Vagina (tissue), 2 donors: ENCODE measurements around the gene IST1. TPM values are rescaled to one million over a fixed set of nuclear protein-coding genes. Genes with fewer than 3 reads are reported as not detected.

Experiments
- DNase-seq, 2 donors: peaks; one replicate each; pipeline ENCODE4 v3.0.0-alpha.2; 2017; ENCODE audit errors: extremely low spot score in 2 of 2
- H3K27ac ChIP-seq: fragments of 200-600 bp; sonication (generic); one replicate; pipeline ENCODE4 v1.5.1; 2019
- H3K27me3 ChIP-seq: fragments of 200-600 bp; sonication (generic); one replicate; pipeline ENCODE4 v1.5.1; 2019
- H3K36me3 ChIP-seq, 2 donors: fragments of 200-600 bp; sonication (generic); one replicate each; pipeline ENCODE4 v1.5.1; 2017 to 2019
- H3K4me1 ChIP-seq: fragments of 200-600 bp; sonication (generic); one replicate; pipeline ENCODE4 v1.5.1; 2019
- H3K4me3 ChIP-seq, 2 donors: fragments of 200-600 bp; sonication (generic); 1 replicate in 1 of 2; 2 replicates in 1 of 2; pipeline ENCODE4 v1.5.1; 2016 to 2019
- H3K9me3 ChIP-seq: fragments of 200-600 bp; sonication (generic); one replicate; pipeline ENCODE4 v1.5.1; 2019
- POLR2A ChIP-seq, 2 donors: fragments of 450-650 bp; IDR thresholded peaks; one replicate each; pipeline ENCODE4 v1.6.1; 2017; ENCODE audit warnings: antibody characterized with exemption in 2 of 2, mild to moderate bottlenecking in 2 of 2, moderate library complexity in 2 of 2
- POLR2AphosphoS5 ChIP-seq, 2 donors: sonication (generic); formaldehyde crosslinking; IDR thresholded peaks; one replicate each; pipeline ENCODE4 v1.9.0; 2017; ENCODE audit warnings: antibody characterized with exemption in 2 of 2, mild to moderate bottlenecking in 2 of 2, low read depth in 1 of 2; ENCODE audit not compliant: insufficient read depth in 1 of 2
- intact Hi-C: fragments of 100-400 bp; cut with DNase I; formaldehyde crosslinking; loops from one replicate; pipeline ENCODE4 v1.15.1; 2023
- total RNA-seq: library from RNA; depleted of rRNA; stranded (reverse); fragments of >200 nt; gene quantifications from one replicate; pipeline ENCODE4 v1.2.3, GENCODE V29; 2016
- TF ChIP-seq, protein P1 (sequence below), 3 experiments: fragments of 450-650 bp in 2 of 3; fragments of 200-600 bp in 1 of 3; sonication (generic) in 1 of 3; IDR thresholded peaks; one replicate each; pipeline ENCODE4 v1.5.1; 2017 to 2019; ENCODE audit warnings: antibody characterized with exemption in 3 of 3, mild to moderate bottlenecking in 2 of 3, moderate library complexity in 2 of 3

The IST1 gene
- total RNA-seq, 1 donor from 2014 or later = 159 TPM

DNA sequence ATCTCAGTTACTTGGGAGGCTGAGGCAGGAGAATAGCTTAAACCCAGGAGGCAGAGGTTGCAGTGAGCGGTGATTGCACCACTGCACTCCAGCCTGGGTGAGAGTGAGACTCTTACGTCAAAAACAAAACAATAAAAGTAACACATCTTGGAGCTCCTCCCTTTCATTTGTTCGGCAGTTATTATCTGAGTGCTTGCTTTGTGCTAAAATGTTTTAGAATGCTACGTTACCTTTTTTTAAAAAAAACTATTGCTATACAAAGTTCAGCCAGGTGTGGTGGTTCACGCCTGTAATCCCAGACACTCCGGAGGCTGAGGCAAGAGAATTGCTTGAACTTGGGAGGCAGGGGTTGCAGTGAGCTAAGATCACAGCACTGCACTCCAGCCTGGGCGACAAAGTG is 15.8 kb downstream of the IST1 start:
- Histone ChIP-seq H3K4me1 (peaks cover 52% of the 10 kb centered on the region), H3K27me3 (no peaks in the 10 kb centered on the region), H3K9me3 (no peaks in the 10 kb centered on the region), H3K4me3 (no peak overlapping the region), H3K36me3 (peaks cover 0 to 9% of the 10 kb centered on the region in 2 donors), H3K27ac (no peak overlapping the region)
- DNase-seq = no peak
- intact Hi-C loops = no loop called here
- TF ChIP-seq, protein P1, sequence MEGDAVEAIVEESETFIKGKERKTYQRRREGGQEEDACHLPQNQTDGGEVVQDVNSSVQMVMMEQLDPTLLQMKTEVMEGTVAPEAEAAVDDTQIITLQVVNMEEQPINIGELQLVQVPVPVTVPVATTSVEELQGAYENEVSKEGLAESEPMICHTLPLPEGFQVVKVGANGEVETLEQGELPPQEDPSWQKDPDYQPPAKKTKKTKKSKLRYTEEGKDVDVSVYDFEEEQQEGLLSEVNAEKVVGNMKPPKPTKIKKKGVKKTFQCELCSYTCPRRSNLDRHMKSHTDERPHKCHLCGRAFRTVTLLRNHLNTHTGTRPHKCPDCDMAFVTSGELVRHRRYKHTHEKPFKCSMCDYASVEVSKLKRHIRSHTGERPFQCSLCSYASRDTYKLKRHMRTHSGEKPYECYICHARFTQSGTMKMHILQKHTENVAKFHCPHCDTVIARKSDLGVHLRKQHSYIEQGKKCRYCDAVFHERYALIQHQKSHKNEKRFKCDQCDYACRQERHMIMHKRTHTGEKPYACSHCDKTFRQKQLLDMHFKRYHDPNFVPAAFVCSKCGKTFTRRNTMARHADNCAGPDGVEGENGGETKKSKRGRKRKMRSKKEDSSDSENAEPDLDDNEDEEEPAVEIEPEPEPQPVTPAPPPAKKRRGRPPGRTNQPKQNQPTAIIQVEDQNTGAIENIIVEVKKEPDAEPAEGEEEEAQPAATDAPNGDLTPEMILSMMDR (IDR thresholded peaks at IDR 0.05) = no peak
- TF ChIP-seq POLR2AphosphoS5 (IDR thresholded peaks at IDR 0.05; ENCODE audit: insufficient read depth in 1 of 2, low read depth in 1 of 2) (no peak), POLR2A (IDR thresholded peaks at IDR 0.05) (no peak)

DNA sequence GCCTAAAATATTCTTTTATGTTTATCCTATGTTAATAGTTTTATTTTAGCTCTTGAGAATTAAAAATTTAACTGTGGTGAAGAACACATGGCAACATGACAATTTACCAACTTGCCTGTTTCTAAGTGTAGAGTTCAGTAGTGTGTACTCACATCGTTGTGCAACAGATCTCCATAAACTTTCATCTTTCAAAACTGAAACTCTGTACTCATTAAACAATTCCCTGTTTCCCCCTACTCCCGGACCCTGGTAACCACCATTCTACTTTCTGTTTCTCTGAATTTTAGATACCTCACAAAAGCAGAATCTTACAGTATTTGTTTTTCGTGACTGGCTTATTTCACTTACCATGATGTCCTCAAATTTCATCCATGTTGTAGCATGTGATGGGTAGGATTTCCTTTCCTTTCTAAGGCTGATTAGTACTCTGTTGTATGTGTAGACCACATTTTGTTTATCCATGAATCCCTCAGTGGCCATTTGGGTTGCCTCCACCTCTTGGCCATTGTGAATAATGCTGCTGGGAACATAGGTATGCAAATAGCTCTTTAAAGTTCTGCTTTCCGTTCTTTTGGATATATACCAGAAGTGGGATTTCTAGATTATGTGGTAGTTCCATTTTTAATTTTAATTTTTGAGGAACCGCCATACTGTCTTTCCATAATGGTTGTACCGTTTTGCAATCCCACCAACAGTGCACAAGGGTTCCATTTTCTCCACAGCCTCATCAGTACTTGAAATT is 17.4 kb downstream of the IST1 start:
- peaks cover 0 to 9% of the 10 kb centered on the region in 2 donors for H3K36me3 ChIP-seq
- no peak for TF ChIP-seq POLR2AphosphoS5 (IDR thresholded peaks at IDR 0.05; ENCODE audit: insufficient read depth in 1 of 2, low read depth in 1 of 2)
- TF ChIP-seq, protein P1 (IDR thresholded peaks at IDR 0.05) = no peak
- no peak overlapping the region for H3K27ac ChIP-seq
- no peaks in the 10 kb centered on the region for H3K9me3 ChIP-seq
- intact Hi-C loops = no loop called here
- no peak for DNase-seq
- H3K4me1 ChIP-seq = peaks cover 55% of the 10 kb centered on the region
- no peak overlapping the region for H3K4me3 ChIP-seq
- H3K27me3 ChIP-seq = no peaks in the 10 kb centered on the region

DNA sequence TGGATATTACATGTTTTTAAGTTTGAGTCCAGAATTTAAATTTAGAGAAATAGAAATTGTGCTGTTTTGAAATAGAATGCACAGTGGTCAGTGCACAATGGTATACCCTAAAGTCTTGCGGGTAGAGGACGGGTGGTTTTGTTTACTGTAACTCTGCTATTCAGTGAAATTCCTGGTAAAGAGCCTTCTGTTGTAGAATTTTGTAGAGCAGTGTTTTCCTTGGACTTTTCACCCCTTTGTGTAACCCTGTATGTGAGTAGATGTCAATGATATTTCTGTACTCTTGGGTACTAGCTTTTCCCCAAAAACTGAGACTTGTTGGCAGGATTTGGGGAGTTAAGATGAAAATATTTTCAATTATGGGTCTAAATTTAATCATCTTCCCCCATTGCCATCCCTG is 19.5 kb downstream of the IST1 start:
- H3K36me3 ChIP-seq = peaks cover 0 to 28% of the 10 kb centered on the region in 2 donors
- no peak overlapping the region for H3K27ac ChIP-seq
- intact Hi-C loops = no loop called here
- TF ChIP-seq POLR2A (IDR thresholded peaks at IDR 0.05) = no peak
- no peak overlapping the region for H3K4me3 ChIP-seq
- H3K4me1 ChIP-seq = peaks cover 54% of the 10 kb centered on the region
- no peak for DNase-seq
- H3K9me3 ChIP-seq = no peaks in the 10 kb centered on the region
- H3K27me3 ChIP-seq = no peaks in the 10 kb centered on the region

DNA sequence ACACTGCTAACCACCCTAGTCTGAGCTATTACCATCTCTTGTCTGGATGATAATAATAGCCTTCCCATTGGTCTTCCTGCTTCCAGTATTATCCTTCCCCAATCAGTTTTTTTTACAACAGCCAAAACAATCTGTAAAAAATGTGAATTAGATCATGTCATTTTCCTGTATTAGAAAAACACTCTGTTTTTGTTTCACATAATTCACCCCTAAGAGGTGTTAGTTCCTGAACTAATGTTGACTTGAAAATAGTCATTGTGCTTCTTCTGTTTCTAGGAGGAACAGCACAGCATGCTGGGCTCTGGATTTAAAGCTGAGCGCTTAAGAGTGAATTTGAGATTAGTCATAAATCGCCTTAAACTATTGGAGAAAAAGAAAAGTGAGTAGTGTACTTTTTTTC is 20.0 kb downstream of the IST1 start:
- no peak for DNase-seq
- Histone ChIP-seq H3K4me3 (no peak overlapping the region), H3K27me3 (no peaks in the 10 kb centered on the region), H3K27ac (no peak overlapping the region), H3K4me1 (peaks cover 48% of the 10 kb centered on the region), H3K36me3 (peaks cover 0 to 32% of the 10 kb centered on the region in 2 donors), H3K9me3 (no peaks in the 10 kb centered on the region)
- intact Hi-C loops = no loop called here
- TF ChIP-seq, protein P1 (IDR thresholded peaks at IDR 0.05) = no peak

DNA sequence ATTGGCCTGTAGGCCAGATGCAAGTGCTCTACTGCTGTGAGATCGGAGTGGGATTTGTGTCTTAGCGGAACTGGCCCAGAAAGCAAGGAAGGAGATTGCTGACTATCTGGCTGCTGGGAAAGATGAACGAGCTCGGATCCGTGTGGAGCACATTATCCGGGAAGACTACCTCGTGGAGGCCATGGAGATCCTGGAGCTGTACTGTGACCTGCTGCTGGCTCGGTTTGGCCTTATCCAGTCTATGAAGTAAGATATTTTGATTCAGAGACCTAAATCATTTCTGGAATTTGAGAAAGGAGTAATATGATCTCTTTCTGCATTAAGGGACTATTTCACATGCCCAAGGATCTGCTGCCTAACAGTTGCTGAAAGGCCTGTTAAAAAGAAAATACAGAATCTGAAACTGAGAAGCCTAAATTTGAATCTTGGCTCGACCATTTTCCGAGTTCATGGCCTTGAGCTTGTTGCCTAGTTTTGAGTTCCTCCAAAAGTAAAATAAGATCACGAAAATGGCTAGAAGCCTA is 21.1 kb downstream of the IST1 start:
- DNase-seq = no peak
- Histone ChIP-seq H3K9me3 (no peaks in the 10 kb centered on the region), H3K27ac (no peak overlapping the region), H3K36me3 (peaks cover 0 to 43% of the 10 kb centered on the region in 2 donors), H3K4me3 (no peak overlapping the region), H3K4me1 (peaks cover 43% of the 10 kb centered on the region), H3K27me3 (no peaks in the 10 kb centered on the region)
- intact Hi-C loops = no loop called here
- TF ChIP-seq POLR2A (IDR thresholded peaks at IDR 0.05) (no peak), POLR2AphosphoS5 (IDR thresholded peaks at IDR 0.05; ENCODE audit: insufficient read depth in 1 of 2, low read depth in 1 of 2) (no peak)
- TF ChIP-seq, protein P1 (IDR thresholded peaks at IDR 0.05) = no peak
